ENCODE measurements around the gene ATAD3B. TPM values are rescaled to one million over a fixed set of nuclear protein-coding genes. Genes with fewer than 3 reads are reported as not detected.
"Not testable (repeated sequence)": the region's sequence is repeated elsewhere in the genome, so short reads cannot be mapped to it uniquely, and the experiment has no call there.

Gene ATAD3B
- total RNA-seq, 1 donor from 2014 or later, result 47.4 TPM

- H3K27ac Mint-ChIP-seq, result no peak overlapping the region
- TF ChIP-seq CTCF (IDR thresholded peaks at IDR 0.05), result no peak
Measured at GRCh38 chr1:1528301-1529267, 57.0 kb downstream of the ATAD3B start.

DNA sequence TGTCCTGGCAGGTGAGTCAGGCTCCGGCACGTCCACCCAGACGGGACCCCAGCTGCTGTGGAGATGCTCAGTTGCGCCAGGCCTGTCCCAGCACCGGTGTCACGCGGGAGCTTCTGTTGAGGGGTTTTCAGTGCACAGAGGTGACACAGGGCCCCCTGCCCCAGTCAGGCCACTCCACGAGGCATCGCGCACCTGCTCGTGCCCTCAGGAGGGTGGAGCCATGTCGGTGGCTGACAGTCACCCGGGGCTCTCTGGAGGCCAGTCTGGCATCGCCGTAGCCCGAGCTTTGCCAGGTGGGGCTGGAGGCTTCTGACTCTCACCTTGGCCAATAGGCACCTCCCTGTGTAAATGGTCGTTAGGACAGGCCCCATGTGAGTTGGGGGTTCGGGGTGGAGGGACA, 57.8 kb downstream of the ATAD3B start:
- no peak for TF ChIP-seq CTCF (IDR thresholded peaks at IDR 0.05)
- Mint-ChIP-seq H3K4me1 (no peaks in the 10 kb centered on the region), H3K27me3 (no peaks in the 10 kb centered on the region), H3K36me3 (ENCODE audit: low read depth) (peaks cover 38% of the 10 kb centered on the region), H3K9me3 (peaks cover 4% of the 10 kb centered on the region), H3K27ac (no peak overlapping the region), H3K4me3 (no peak overlapping the region)
- intact Hi-C loops (cut with micrococcal nuclease), result no loop called here
- ChIA-PET CTCF (no interaction called here), POLR2A (no interaction called here)
- DNase-seq, result no peak
- no peak for ATAC-seq (ENCODE audit: low read depth)

More at GRCh38 chr1:1528301-1529267, 57.0 kb downstream of the ATAD3B start:
- H3K4me3 Mint-ChIP-seq, result no peak overlapping the region
- intact Hi-C loops (cut with micrococcal nuclease), result no loop called here
- H3K4me1 Mint-ChIP-seq, result no peaks in the 10 kb centered on the region
- ChIA-PET POLR2A (no interaction called here), CTCF (no interaction called here)
- DNase-seq, result no peak
- no peaks in the 10 kb centered on the region for H3K27me3 Mint-ChIP-seq
- H3K36me3 Mint-ChIP-seq (ENCODE audit: low read depth), result peaks cover 38% of the 10 kb centered on the region
- peaks cover 4% of the 10 kb centered on the region for H3K9me3 Mint-ChIP-seq
- no peak for ATAC-seq (ENCODE audit: low read depth)

DNA sequence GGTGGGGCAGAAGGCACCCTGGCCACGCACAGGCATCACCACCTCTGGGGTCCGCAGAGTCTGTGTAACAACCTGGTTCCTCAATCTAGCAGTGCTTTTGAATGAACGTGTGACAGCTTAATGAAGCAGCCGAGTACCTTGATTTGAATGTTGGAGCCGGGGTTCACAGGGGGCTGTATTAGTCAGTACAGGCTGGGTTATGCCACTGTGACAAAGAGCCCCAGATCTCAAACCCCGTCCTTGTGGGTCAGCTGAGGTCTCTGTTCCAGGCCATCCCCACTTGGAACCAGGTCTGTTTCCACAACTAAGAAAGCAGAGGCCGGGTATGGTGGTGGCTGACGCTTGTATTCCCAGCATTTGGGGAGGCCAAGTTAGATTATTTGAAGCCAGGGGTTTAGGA, 58.4 kb downstream of the ATAD3B start:
- peaks cover 38% of the 10 kb centered on the region for H3K36me3 Mint-ChIP-seq (ENCODE audit: low read depth)

DNA sequence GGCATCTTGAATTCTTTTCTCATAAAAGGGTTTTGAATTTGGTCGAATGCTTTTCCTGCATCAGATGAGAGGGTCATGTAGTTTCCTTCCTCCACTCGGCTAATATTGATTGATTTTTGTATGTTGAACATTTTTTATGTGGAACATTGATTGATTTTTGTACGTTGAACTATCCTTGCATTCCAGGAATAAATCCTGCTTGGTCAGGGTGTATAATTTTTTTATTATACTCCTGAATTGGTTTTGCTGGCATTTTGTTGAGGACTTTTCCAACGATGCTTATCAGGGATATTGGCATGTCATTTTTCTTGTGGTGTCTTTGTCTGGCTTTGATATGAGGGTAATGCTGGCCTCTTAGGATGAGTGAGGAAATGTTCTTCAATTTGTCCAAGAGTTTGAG, 60.4 kb downstream of the ATAD3B start:
- intact Hi-C loops (cut with micrococcal nuclease), result no loop called here
- Mint-ChIP-seq H3K4me1 (no peaks in the 10 kb centered on the region), H3K27me3 (no peaks in the 10 kb centered on the region), H3K27ac (no peak overlapping the region), H3K4me3 (no peak overlapping the region), H3K9me3 (peaks cover 4% of the 10 kb centered on the region), H3K36me3 (ENCODE audit: low read depth) (peaks cover 32% of the 10 kb centered on the region)
- no peak for TF ChIP-seq CTCF (IDR thresholded peaks at IDR 0.05)
- ATAC-seq (ENCODE audit: low read depth) (no peak), DNase-seq (no peak)
- ChIA-PET CTCF (interaction anchor here (0.6 kb wide), 1 partner anchor 660 kb away, joined by 3 read pairs; no protein-coding TSS in a partner anchor), POLR2A (no interaction called here)

More for the DNA sequence above, 58.4 kb downstream of the ATAD3B start:
- H3K4me1 Mint-ChIP-seq, result no peaks in the 10 kb centered on the region
- ATAC-seq (ENCODE audit: low read depth) (no peak), DNase-seq (no peak)
- no peak for TF ChIP-seq CTCF (IDR thresholded peaks at IDR 0.05)
- ChIA-PET POLR2A (no interaction called here), CTCF (no interaction called here)
- intact Hi-C loops (cut with micrococcal nuclease), result no loop called here
- H3K4me3 Mint-ChIP-seq, result no peak overlapping the region
- no peaks in the 10 kb centered on the region for H3K27me3 Mint-ChIP-seq
- H3K27ac Mint-ChIP-seq, result no peak overlapping the region
- peaks cover 4% of the 10 kb centered on the region for H3K9me3 Mint-ChIP-seq

- ATAC-seq (ENCODE audit: low read depth); POLR2A ChIA-PET; H3K9me3 Mint-ChIP-seq; H3K27ac Mint-ChIP-seq; H3K27me3 Mint-ChIP-seq; CTCF ChIA-PET; intact Hi-C loops (cut with micrococcal nuclease); H3K4me1 Mint-ChIP-seq; H3K4me3 Mint-ChIP-seq; DNase-seq: not testable (repeated sequence)
- H3K36me3 Mint-ChIP-seq (ENCODE audit: low read depth), result peaks cover 24% of the 10 kb centered on the region
Measured at GRCh38 chr1:1533176-1533893, 61.8 kb downstream of the ATAD3B start.

DNA sequence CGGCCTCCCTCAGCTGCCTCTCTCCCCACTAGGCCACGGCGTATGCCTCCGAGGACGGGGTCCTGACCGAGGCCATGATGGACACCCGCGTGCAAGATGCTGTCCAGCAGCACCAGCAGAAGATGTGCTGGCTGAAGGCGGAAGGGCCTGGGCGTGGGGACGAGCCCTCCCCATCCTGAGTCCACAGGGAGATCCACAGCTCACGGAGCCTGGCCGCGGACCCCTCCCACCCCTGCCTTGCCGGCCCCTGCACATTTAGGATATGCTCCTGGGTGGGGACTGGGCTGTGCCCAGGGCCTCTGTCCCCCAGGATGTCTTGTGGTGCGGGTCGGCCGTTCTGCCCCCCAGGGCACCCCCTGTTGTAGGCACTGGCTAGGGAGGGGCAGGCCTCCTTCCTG, 62.3 kb downstream of the ATAD3B start:
- H3K27ac Mint-ChIP-seq; CTCF ChIA-PET; H3K9me3 Mint-ChIP-seq; H3K4me1 Mint-ChIP-seq; H3K27me3 Mint-ChIP-seq; ATAC-seq (ENCODE audit: low read depth); POLR2A ChIA-PET; H3K4me3 Mint-ChIP-seq; DNase-seq; intact Hi-C loops (cut with micrococcal nuclease): not testable (repeated sequence)
- peaks cover 21% of the 10 kb centered on the region for H3K36me3 Mint-ChIP-seq (ENCODE audit: low read depth)
